H9 (cell line): ENCODE measurements around the gene HELT. TPM values are rescaled to one million over a fixed set of nuclear protein-coding genes. Genes with fewer than 3 reads are reported as not detected.

Source experiments
- DNase-seq: peaks from one replicate; pipeline ENCODE4 v3.0.0-alpha.2; 2017
- H2AFZ ChIP-seq: one replicate; pipeline ENCODE4 v1.6.1; 2013; ENCODE audit warnings: mild to moderate bottlenecking, low read length, control low read depth, moderate library complexity
- H2AK5ac ChIP-seq: 2 replicates; pipeline ENCODE4 v1.6.1; 2013; ENCODE audit warnings: low read length, control low read depth, mixed read lengths; ENCODE audit not compliant: insufficient read length
- H2BK120ac ChIP-seq: one replicate; pipeline ENCODE4 v1.6.1; 2013; ENCODE audit warnings: low read depth, mild to moderate bottlenecking, low read length, control low read depth, inconsistent platforms; ENCODE audit not compliant: poor library complexity, severe bottlenecking
- H2BK12ac ChIP-seq: 2 replicates; pipeline ENCODE4 v1.6.1; 2013; ENCODE audit warnings: low read length, control low read depth, mixed read lengths, low read depth; ENCODE audit not compliant: insufficient read length
- H2BK15ac ChIP-seq: 2 replicates; pipeline ENCODE4 v1.6.1; 2013; ENCODE audit warnings: low read depth, low read length, control low read depth
- H2BK20ac ChIP-seq: one replicate; pipeline ENCODE4 v1.6.1; 2013; ENCODE audit warnings: low read depth, mild to moderate bottlenecking, low read length, control low read depth, inconsistent platforms; ENCODE audit not compliant: poor library complexity, severe bottlenecking
- H2BK5ac ChIP-seq: 2 replicates; pipeline ENCODE4 v1.6.1; 2013; ENCODE audit warnings: low read length, control low read depth, mixed read lengths; ENCODE audit not compliant: insufficient read length
- H3K14ac ChIP-seq: 2 replicates; pipeline ENCODE4 v1.6.1; 2013; ENCODE audit warnings: low read length, control low read depth; ENCODE audit not compliant: insufficient read depth
- H3K18ac ChIP-seq: 2 replicates; pipeline ENCODE4 v1.6.1; 2013; ENCODE audit warnings: low read depth, mild to moderate bottlenecking, mixed read lengths, low read length, control low read depth; ENCODE audit not compliant: insufficient read length
- H3K23ac ChIP-seq: 2 replicates; pipeline ENCODE4 v1.6.1; 2013; ENCODE audit warnings: low read length, control low read depth, mixed read lengths, low read depth; ENCODE audit not compliant: insufficient read length
- H3K23me2 ChIP-seq: 2 replicates; pipeline ENCODE4 v1.6.1; 2013; ENCODE audit warnings: low read depth, mild to moderate bottlenecking, mixed read lengths, low read length, control low read depth; ENCODE audit not compliant: insufficient read length, poor library complexity, severe bottlenecking
- H3K27ac ChIP-seq: 2 replicates; pipeline ENCODE4 v1.5.1; 2013; ENCODE audit warnings: low read length, control low read depth, mixed read lengths, low read depth; ENCODE audit not compliant: insufficient read length
- H3K27me3 ChIP-seq: 2 replicates; pipeline ENCODE4 v1.6.1; 2013; ENCODE audit warnings: low read length, control low read depth, inconsistent platforms; ENCODE audit not compliant: insufficient read depth
- H3K4ac ChIP-seq: 2 replicates; pipeline ENCODE4 v1.6.1; 2013; ENCODE audit warnings: low read depth, mild to moderate bottlenecking, control low read depth, inconsistent platforms, low read length, moderate library complexity
- H3K4me1 ChIP-seq: 2 replicates; pipeline ENCODE4 v1.6.1; 2013; ENCODE audit warnings: low read length, control low read depth, inconsistent platforms; ENCODE audit not compliant: insufficient read depth
- H3K4me2 ChIP-seq: 2 replicates; pipeline ENCODE4 v1.6.1; 2013; ENCODE audit warnings: low read length, control low read depth, mixed read lengths; ENCODE audit not compliant: insufficient read length, insufficient read depth
- H3K56ac ChIP-seq: 2 replicates; pipeline ENCODE4 v1.6.1; 2013; ENCODE audit warnings: low read depth, mild to moderate bottlenecking, mixed read lengths, low read length, control low read depth; ENCODE audit not compliant: insufficient read length
- H3K79me1 ChIP-seq: 2 replicates; pipeline ENCODE4 v1.6.1; 2013; ENCODE audit warnings: low read depth, mild to moderate bottlenecking, moderate library complexity, low read length, control low read depth, inconsistent platforms; ENCODE audit not compliant: insufficient read depth, poor library complexity, severe bottlenecking
- H3K79me2 ChIP-seq: 2 replicates; pipeline ENCODE4 v1.6.1; 2013; ENCODE audit warnings: low read length, control low read depth, inconsistent platforms; ENCODE audit not compliant: insufficient read depth
- H3K9ac ChIP-seq: 2 replicates; pipeline ENCODE4 v1.6.1; 2013; ENCODE audit warnings: low read length, control low read depth, mixed read lengths; ENCODE audit not compliant: insufficient read length; ENCODE audit errors: extremely low read depth
- H3K9me3 ChIP-seq: one replicate; pipeline ENCODE4 v1.6.1; 2013; ENCODE audit warnings: low read depth, low read length, inconsistent platforms; ENCODE audit not compliant: control insufficient read depth
- H3T11ph ChIP-seq: one replicate; pipeline ENCODE4 v1.6.1; 2013; ENCODE audit warnings: mild to moderate bottlenecking, low read length, control low read depth, inconsistent platforms
- H4K20me1 ChIP-seq: one replicate; pipeline ENCODE4 v1.6.1; 2013; ENCODE audit not compliant: control insufficient read depth, insufficient read length, insufficient read depth
- H4K5ac ChIP-seq: 2 replicates; pipeline ENCODE4 v1.6.1; 2013; ENCODE audit warnings: low read depth, mild to moderate bottlenecking, mixed read lengths, low read length, control low read depth; ENCODE audit not compliant: insufficient read length
- H4K8ac ChIP-seq: replicated peaks from 2 replicates; pipeline ENCODE4 v1.6.1; 2013; ENCODE audit warnings: low read length, control low read depth, mixed read lengths, low read depth; ENCODE audit not compliant: insufficient read length
- H4K91ac ChIP-seq: 2 replicates; pipeline ENCODE4 v1.6.1; 2013; ENCODE audit warnings: low read depth, mild to moderate bottlenecking, moderate library complexity, mixed read lengths, low read length, control low read depth; ENCODE audit not compliant: insufficient read length
- H3K27ac Mint-ChIP-seq, 3 experiments: 2 replicates in 2 of 3; 3 replicates in 1 of 3; pipeline ENCODE4 v1.8.0; 2020 to 2021; ENCODE audit warnings: mixed read lengths in 3 of 3, mild to moderate bottlenecking in 1 of 3, moderate library complexity in 1 of 3
- H3K27me3 Mint-ChIP-seq: 2 replicates; pipeline ENCODE4 v1.8.0; 2021; ENCODE audit warnings: low read depth, mild to moderate bottlenecking, moderate library complexity, mixed read lengths
- H3K36me3 Mint-ChIP-seq, 3 experiments: 2 replicates in 2 of 3; 3 replicates in 1 of 3; pipeline ENCODE4 v1.8.0; 2020 to 2021; ENCODE audit warnings: low read depth in 3 of 3, mixed read lengths in 3 of 3; ENCODE audit not compliant: insufficient read depth in 1 of 3
- H3K4me1 Mint-ChIP-seq, 2 experiments: 2 replicates each; pipeline ENCODE4 v1.8.0; 2020; ENCODE audit warnings: mixed read lengths in 2 of 2
- H3K4me3 Mint-ChIP-seq, 2 experiments: 2 replicates in 1 of 2; 3 replicates in 1 of 2; pipeline ENCODE4 v1.8.0; 2020 to 2021; ENCODE audit warnings: mild to moderate bottlenecking in 2 of 2, mixed read lengths in 2 of 2, moderate library complexity in 1 of 2
- H3K9me3 Mint-ChIP-seq, 2 experiments: 2 replicates in 1 of 2; 3 replicates in 1 of 2; pipeline ENCODE4 v1.8.0; 2020; ENCODE audit warnings: mild to moderate bottlenecking in 2 of 2, mixed read lengths in 2 of 2, moderate library complexity in 1 of 2
- CTCF ChIP-seq: fragments of 200-600 bp; sonication (generic); conservative IDR thresholded peaks from 3 replicates; pipeline ENCODE4 v1.8.0; 2021; ENCODE audit warnings: antibody characterized with exemption, mild to moderate bottlenecking
- WGBS: extraction: QIAGEN DNeasy Blood & Tissue Kit; methylation state at CpG from one replicate; pipeline ENCODE4 v1.1.7; 2013; ENCODE audit warnings: missing lambda C conversion rate, low lambda C conversion rate, mixed read lengths; ENCODE audit not compliant: insufficient read length; ENCODE audit errors: extremely low coverage; 5-methylcytosine and 5-hydroxymethylcytosine counted together
- total RNA-seq: library from RNA; stranded (reverse); gene quantifications from 2 replicates; pipeline ENCODE4 v1.2.1, GENCODE V29; 2021

The HELT gene
- total RNA-seq, 1 experiment from 2014 or later: not detected

GRCh38 chr4:184968784-184969201 is 49.5 kb upstream of the HELT start:
- no peak for TF ChIP-seq CTCF
- no peak overlapping the region for H3K4ac ChIP-seq
- H3K79me1 ChIP-seq: no peaks in the 10 kb centered on the region
- no peak overlapping the region for H2BK12ac ChIP-seq
- no peak overlapping the region for H3T11ph ChIP-seq
- no peak overlapping the region for H3K14ac ChIP-seq
- no peaks in the 10 kb centered on the region for H3K4me1 Mint-ChIP-seq
- H3K56ac ChIP-seq: no peak overlapping the region
- H2BK5ac ChIP-seq: no peak overlapping the region
- no peak overlapping the region for H3K4me2 ChIP-seq
- H3K23ac ChIP-seq: no peak overlapping the region
- H4K20me1 ChIP-seq: no peaks in the 10 kb centered on the region
- no peak overlapping the region for H3K4me3 Mint-ChIP-seq
- H3K27me3 Mint-ChIP-seq: peaks cover 16% of the 10 kb centered on the region
- H3K4me1 ChIP-seq: no peaks in the 10 kb centered on the region
- H3K27me3 ChIP-seq: no peaks in the 10 kb centered on the region
- H4K91ac ChIP-seq: no peak overlapping the region
- no peaks in the 10 kb centered on the region for H3K79me2 ChIP-seq
- no peak overlapping the region for H3K27ac ChIP-seq
- H4K5ac ChIP-seq: no peak overlapping the region
- DNase-seq: peak; percentile 27
- H3K27ac Mint-ChIP-seq: no peak overlapping the region
- no peak overlapping the region for H2AFZ ChIP-seq
- no peaks in the 10 kb centered on the region for H3K9me3 ChIP-seq
- H3K36me3 Mint-ChIP-seq: peaks cover 11 to 44% (median 14%) of the 10 kb centered on the region in 3 experiments
- no peak overlapping the region for H2AK5ac ChIP-seq
- no peak overlapping the region for H2BK15ac ChIP-seq
- WGBS: no CpG with 5 or more reads among the region's 5 CpGs
- H2BK20ac ChIP-seq: no peak overlapping the region
- H3K18ac ChIP-seq: no peak overlapping the region
- no peaks in the 10 kb centered on the region for H3K23me2 ChIP-seq
- no peak overlapping the region for H4K8ac ChIP-seq
- peaks cover 44 to 52% of the 10 kb centered on the region in 2 experiments for H3K9me3 Mint-ChIP-seq
- H2BK120ac ChIP-seq: no peak overlapping the region
- no peak overlapping the region for H3K9ac ChIP-seq
